Stimulated activated CD8-positive, alpha-beta memory T cell treated with anti-CD3 and anti-CD28 coated beads, Interleukin-2, amount 100 ng/mL, for 1 hour (primary cell): ENCODE data around the gene PREX1.

Experiments used
- DNase-seq, 2 donors: peaks; one replicate each; pipeline ENCODE4 v3.0.0-alpha.2; 2020; ENCODE audit warnings: low read depth in 2 of 2

Gene PREX1

DNA sequence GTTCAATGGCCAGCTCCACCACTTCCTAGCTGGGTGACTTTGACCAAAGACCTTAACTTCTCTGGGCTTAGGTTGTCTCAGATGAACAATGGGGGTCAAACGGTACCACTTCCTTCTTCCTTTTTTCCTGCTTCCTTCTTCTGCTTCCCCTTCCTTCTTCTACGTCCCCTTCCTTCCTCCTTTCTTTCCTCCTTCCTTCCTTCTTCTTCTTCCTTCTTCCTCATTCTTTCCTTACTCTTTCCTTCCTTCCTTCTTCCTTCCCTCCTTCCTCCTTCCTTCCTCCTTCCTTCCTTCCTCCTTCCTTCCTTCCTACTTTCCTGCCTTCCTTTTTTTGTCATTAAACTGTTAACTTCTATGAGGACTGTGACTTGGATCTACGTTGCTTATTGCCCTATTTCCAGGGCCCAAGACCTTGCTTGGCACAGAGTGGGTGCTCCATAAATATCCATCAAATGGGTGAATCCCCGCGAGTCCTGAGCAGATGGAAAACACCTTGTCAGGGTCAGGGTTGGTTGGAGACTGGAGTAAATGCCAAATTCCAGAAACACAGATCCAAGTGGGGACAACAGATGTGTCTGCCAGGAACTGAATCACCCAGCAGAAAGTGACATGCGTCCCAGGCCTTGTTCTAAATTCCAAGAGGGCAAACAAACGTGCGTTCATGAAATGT, 243.3 kb downstream of the PREX1 start:
- no peak for DNase-seq

DNA sequence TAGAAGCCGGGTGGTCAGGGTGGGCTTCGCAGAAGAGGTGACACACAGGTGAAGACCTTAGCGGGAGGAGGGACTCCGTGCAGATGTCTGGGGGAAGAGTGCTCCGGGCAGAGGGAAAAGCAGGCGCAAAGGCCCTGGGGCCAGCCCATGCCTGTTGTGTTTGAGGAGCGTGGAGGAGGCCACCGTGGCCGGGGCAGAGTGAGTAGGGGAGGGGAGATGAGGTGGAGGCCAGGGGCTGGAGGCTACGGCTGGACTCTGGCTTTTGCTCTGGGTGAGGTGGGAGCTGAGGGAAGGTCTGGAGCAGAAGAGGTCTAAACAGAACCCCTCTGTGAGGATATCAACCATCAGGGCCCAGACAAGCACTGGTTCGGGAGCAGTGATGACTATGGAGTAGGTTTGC, 244.0 kb downstream of the PREX1 start:
- DNase-seq: no peak

DNA sequence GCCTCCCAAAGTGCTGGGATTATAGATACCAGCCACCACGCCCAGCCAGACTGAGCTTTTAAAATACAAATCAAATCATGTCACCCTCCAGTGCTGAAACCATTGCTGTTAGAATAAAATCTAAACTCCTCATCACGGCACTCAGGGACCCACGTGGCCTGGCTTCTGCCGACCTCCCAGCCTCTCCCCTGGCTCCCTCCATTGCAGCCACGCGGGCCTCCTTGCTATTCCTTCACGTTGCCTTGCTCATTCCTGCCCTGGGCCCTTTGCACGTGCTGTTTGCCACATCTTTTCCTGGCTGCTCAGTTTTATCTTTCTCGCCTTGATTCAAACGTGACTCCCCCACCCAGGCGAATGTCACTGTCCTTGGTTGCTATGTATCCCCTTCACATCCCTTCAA, 244.6 kb downstream of the PREX1 start:
- no peak for DNase-seq

DNA sequence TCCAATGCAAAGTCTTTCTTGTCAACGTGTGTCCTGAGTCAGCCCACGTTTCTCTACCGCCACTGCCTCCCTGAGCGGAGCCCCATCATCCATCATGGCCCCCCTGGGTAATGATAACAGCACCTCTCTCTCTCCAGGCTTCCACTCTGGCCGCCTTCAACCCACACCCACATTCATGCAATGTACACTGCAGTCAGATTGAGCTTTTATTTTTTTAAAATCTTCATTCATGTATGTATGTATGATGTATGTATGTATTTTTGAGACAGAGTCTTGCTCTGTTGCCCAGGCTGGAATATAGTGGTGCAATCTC, 245.2 kb downstream of the PREX1 start:
- DNase-seq: no peak

DNA sequence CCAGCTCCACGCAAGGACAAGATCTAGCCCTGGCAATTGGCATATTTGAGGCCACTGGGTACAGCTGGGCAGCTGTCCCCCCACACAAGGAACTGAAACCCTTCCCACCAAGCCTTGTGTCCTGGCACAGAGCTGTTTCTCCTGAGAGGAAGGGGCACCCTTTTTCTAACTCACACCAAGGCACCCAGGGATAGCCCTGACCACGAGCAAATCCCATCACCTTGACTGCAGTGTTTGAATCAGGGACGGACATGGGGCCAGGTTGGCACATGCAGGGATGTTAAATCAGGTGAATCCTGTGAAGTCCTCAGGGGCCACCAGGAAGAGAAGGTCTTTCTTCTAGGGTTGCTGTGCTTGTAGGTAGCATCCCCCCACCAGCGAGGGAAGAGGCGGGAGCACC, 246.6 kb downstream of the PREX1 start:
- DNase-seq: no peak

DNA sequence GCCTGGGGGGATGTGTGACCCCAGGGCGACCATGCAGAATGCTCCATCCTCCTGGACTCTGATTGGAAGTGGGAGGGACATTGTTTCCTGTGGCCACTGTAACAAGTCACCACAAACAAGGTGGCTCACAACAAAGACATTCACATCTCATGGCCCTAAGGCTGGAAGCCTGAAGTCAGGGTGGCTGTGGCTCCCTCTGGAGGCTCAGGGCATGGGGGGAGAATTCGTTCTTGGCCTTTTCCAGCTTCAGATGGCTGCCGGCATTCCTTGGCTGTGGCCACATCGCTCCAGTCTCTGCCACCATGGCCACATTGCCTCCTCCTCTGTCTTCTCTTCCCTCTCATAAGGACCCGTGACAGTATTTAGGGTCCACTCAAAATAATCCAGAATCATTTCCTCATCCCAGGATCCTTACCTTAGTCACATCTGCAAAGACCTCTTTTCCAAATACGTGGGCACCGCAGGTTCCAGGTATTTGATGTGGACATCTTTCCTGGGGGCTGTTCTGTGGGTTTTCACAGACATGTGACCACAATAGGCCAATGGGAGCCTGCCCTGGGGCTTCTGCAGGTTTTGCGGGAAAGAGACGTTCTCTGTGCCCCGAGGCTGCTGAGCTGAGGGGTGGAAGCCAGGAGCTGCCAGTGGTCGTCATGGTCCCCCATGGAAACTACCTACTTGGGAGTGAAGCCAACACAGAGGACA, 249.3 kb downstream of the PREX1 start:
- DNase-seq: no peak

DNA sequence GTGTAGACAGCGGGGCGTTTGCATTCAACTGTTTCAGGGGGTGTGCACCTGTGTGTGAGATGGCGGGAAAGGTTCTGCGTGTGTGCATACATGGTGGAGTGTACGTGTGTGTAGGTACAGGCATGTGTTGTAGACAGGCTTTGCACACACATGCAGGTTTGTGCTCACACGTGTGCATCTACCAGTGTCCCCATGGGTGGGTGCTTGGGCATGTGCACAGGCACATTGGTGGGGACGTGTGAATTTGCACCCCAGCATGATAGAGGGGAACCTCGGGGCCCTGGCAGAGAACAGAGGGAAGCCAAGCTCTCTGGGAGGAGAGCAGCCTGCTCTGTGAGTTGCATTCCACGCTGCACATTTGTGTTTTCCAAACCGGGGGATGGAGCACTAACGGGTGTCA, 250.2 kb downstream of the PREX1 start:
- DNase-seq: no peak

DNA sequence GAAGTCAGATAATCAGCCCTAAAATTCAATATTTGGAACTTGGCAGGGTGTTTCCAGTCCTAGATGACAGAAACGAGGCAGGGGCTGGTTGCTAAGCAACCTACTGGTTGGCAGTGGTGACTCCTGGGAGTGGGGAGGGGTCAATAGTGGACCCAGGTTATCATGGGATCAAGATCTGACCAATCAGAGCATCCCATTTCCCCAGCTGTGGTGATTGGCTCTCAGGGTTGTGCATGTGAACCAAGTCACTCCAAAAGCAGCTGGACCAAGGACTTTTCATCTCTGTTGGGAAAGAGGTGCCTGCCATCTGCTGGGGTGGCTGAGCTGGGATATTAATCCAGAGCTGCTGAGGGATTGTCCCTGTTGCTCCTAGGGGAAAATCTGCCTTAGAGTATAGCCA, 253.4 kb downstream of the PREX1 start:
- no peak for DNase-seq
